ENCODE data around the gene MEOX1.
"Not testable (repeated sequence)": the region's sequence is repeated elsewhere in the genome, so short reads cannot be mapped to it uniquely, and the experiment has no call there.

The MEOX1 gene

GRCh38 chr17:43661699-43662412 is at the start of gene MEOX1:
MEOX1 (minus strand) TSS chr17:43661922; CDS start chr17:43661534, 388 bp downstream.
- DNase-seq = no peak

GRCh38 chr17:43710101-43710500 is 48.4 kb upstream of the MEOX1 start:
- DNase-seq = no peak

- no peak for DNase-seq
Measured at GRCh38 chr17:43709210-43709609, 47.5 kb upstream of the MEOX1 start.

GRCh38 chr17:43707184-43707583 is 45.5 kb upstream of the MEOX1 start:
- no peak for DNase-seq

GRCh38 chr17:43706235-43706634 is 44.5 kb upstream of the MEOX1 start:
- no peak for DNase-seq

- DNase-seq = no peak
Measured at GRCh38 chr17:43703630-43704029, 41.9 kb upstream of the MEOX1 start.

GRCh38 chr17:43702637-43703036 is 40.9 kb upstream of the MEOX1 start:
- no peak for DNase-seq

GRCh38 chr17:43701318-43701743 is 39.6 kb upstream of the MEOX1 start:
- no peak for DNase-seq

- no peak for DNase-seq
Measured at GRCh38 chr17:43699438-43699756, 37.7 kb upstream of the MEOX1 start.

GRCh38 chr17:43698678-43699437 is 37.1 kb upstream of the MEOX1 start:
- no peak for DNase-seq

GRCh38 chr17:43697937-43698336 is 36.2 kb upstream of the MEOX1 start:
- DNase-seq = no peak

GRCh38 chr17:43696891-43697290 is 35.2 kb upstream of the MEOX1 start:
- DNase-seq = no peak

GRCh38 chr17:43695970-43696865 is 34.5 kb upstream of the MEOX1 start:
- DNase-seq = no peak

- peak; percentile 10 for DNase-seq
Measured at GRCh38 chr17:43694081-43694870, 32.6 kb upstream of the MEOX1 start.

GRCh38 chr17:43691317-43691693 is 29.6 kb upstream of the MEOX1 start:
- no peak for DNase-seq

GRCh38 chr17:43690624-43691316 is 29.0 kb upstream of the MEOX1 start:
- no peak for DNase-seq

- no peak for DNase-seq
Measured at GRCh38 chr17:43689814-43690213, 28.1 kb upstream of the MEOX1 start.

- DNase-seq = no peak
Measured at GRCh38 chr17:43689131-43689530, 27.4 kb upstream of the MEOX1 start.

GRCh38 chr17:43686957-43687356 is 25.2 kb upstream of the MEOX1 start:
- DNase-seq = not testable (repeated sequence)

GRCh38 chr17:43683928-43684653 is 22.4 kb upstream of the MEOX1 start:
- DNase-seq = no peak

- no peak for DNase-seq
Measured at GRCh38 chr17:43680461-43680860, 18.7 kb upstream of the MEOX1 start.

Measured in NCI-H2081 treated with DMSO at 0.1 percent for 48 hours (cell line).